GM19239 (cell line): ENCODE data around the gene CENPP.
A peak's percentile ranks its signal among the peaks of the same experiment; 100 is the strongest.

Experiments
- DNase-seq: peaks from one replicate; pipeline ENCODE4 v3.0.0; 2011; ENCODE audit warnings: low spot score; ENCODE audit not compliant: insufficient read length
- FAIRE-seq: peaks from 2 replicates; lab custom pipeline; 2011; peaks lifted over from hg19 to GRCh38; lab: Jason Lieb, UNC

CENPP gene

GRCh38 chr9:92663126-92663525 is 337.4 kb downstream of the CENPP start:
- FAIRE-seq (peak; percentile 14), DNase-seq (no peak)

GRCh38 chr9:92663951-92664350 is 338.2 kb downstream of the CENPP start:
- FAIRE-seq (no peak), DNase-seq (no peak)

- FAIRE-seq = no peak
- no peak for DNase-seq
These were observed 338.8 kb downstream of the CENPP start for GRCh38 chr9:92664394-92665152.

GRCh38 chr9:92665836-92666235 is 340.1 kb downstream of the CENPP start:
- FAIRE-seq = no peak
- no peak for DNase-seq

- DNase-seq = no peak
- no peak for FAIRE-seq
These were observed 340.5 kb downstream of the CENPP start for GRCh38 chr9:92666236-92666635.

- DNase-seq (no peak), FAIRE-seq (no peak)
These were observed 341.3 kb downstream of the CENPP start for GRCh38 chr9:92666912-92667532.

- peak; percentile 31 for DNase-seq
- FAIRE-seq = peak; percentile 18
These were observed 343.2 kb downstream of the CENPP start for GRCh38 chr9:92668746-92669526.

GRCh38 chr9:92669527-92669889 is 343.8 kb downstream of the CENPP start:
- no peak for FAIRE-seq
- peak; percentile 30 for DNase-seq
